LHCN-M2 (cell line): Measurements from ENCODE around the gene ECM2. TPM values are rescaled to one million over a fixed set of nuclear protein-coding genes. Genes with fewer than 3 reads are reported as not detected.
A peak's percentile ranks its signal among the peaks of the same experiment; 100 is the strongest.
"Not testable (repeated sequence)": the region's sequence is repeated elsewhere in the genome, so short reads cannot be mapped to it uniquely, and the experiment has no call there.

Experiments
- DNase-seq: peaks from one replicate; pipeline ENCODE4 v3.0.0-alpha.2; 2012; ENCODE audit warnings: low read depth
- polyA plus RNA-seq: library from polyadenylated mRNA; unstranded; fragments of >200 nt; gene quantifications from one replicate; pipeline ENCODE4 v1.2.1, GENCODE V29; 2012; ENCODE audit warnings: missing spikeins
- total RNA-seq: library from RNA; depleted of rRNA; stranded (reverse); fragments of >200 nt; gene quantifications from 2 replicates; pipeline ENCODE4 v1.2.3, GENCODE V29; 2014; rRNA removed

ECM2 gene
- total RNA-seq = 0.38 and 0.92 TPM in 2 replicates
- polyA plus RNA-seq = 0.32 TPM

GRCh38 chr9:92535940-92536850 lies at the start of gene ECM2:
Gene ECM2, minus strand, starts transcription at chr9:92535990. Its CDS starts 13,124 bp downstream, at chr9:92522866.
- peak; percentile 55 for DNase-seq

GRCh38 chr9:92576175-92576574 lies 40.4 kb upstream of the ECM2 start:
- peak; percentile 23 for DNase-seq

- DNase-seq = not testable (repeated sequence)
These were observed 37.8 kb upstream of the ECM2 start for GRCh38 chr9:92573612-92574011.

DNA sequence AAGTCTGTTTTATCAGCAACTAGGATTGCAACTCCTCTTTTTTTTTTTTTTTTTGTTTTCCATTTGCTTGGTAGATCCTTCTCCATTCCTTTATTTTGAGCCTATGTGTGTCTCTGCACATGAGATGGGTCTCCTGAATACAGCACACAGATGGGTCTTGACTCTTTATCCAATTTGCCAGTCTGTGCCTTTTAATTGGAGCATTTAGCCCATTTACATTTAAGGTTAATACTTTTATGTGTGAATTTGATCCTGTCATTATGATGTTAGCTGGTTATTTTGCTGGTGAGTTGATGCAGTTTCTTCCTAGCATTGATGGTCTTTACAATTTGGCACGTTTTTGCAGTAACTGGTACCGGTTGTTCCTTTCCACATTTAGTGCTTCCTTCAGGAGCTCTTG lies 36.1 kb upstream of the ECM2 start:
- DNase-seq = not testable (repeated sequence)

GRCh38 chr9:92564982-92565381 lies 29.2 kb upstream of the ECM2 start:
- DNase-seq = peak; percentile 40

DNA sequence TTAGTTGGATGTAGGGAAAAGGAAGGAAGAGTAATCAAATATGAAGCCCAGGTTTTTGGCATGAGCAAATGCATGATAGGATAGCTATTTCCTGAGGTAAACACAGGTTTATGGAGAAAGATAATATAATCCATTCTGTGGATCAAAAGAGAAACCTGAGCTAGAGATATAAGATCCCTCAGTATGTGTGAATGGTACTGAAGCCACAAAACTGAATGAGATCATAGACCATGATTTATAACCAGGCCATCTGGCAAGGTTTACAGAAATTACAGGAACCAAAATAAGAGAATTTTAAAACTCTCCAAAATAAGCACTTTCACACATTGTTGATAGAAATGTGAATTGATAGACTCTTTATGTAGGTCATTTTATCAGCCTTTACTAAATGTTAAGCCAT lies 28.7 kb upstream of the ECM2 start:
- peak; percentile 82 for DNase-seq

- DNase-seq = no peak
These were observed 27.6 kb upstream of the ECM2 start for GRCh38 chr9:92563116-92564100.

- DNase-seq = peak; percentile 70
These were observed 26.7 kb upstream of the ECM2 start for GRCh38 chr9:92562461-92562967.

GRCh38 chr9:92561374-92562330 lies 25.9 kb upstream of the ECM2 start:
- peak; percentile 42 for DNase-seq

DNA sequence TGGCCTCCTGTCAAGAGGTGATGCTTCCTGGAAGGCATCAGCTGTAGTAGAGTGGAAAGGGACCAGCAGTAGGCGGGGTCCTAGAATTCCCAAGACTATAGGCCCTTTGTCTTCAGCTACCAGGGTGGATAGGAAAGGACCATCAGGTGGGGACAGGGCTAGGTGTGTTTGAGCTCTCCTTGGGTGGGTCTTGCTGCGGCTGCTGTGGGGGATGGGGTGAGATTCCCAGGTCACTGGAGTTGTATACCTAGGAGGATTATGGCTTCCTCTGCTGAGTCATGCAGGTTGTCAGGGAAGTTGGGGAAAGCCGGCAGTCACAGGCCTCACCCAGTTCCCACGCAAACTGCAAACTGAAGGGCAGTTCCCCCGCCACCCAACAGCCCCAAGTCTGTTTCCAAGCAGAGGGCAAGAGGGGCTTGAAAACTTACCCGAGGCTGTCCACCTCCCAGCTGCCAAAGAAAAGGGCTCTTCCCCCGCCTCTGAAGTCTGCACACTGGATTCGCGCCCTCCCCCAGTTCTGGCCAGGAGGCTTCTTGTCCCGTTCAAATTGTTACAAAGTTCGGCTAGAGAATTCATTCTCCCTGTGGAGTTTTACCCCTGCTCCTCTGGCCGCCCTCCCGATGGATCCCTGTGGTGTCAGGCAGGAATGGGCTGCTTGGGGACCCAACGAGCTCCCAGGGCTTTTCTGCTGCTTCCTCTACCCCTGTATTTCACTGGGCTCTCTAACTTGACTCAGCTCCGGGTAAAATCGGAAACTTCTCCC lies 23.0 kb upstream of the ECM2 start:
- DNase-seq = no peak

- DNase-seq = no peak
These were observed 15.0 kb upstream of the ECM2 start for GRCh38 chr9:92550765-92551164.

GRCh38 chr9:92547356-92547755 lies 11.6 kb upstream of the ECM2 start:
- peak; percentile 41 for DNase-seq

DNA sequence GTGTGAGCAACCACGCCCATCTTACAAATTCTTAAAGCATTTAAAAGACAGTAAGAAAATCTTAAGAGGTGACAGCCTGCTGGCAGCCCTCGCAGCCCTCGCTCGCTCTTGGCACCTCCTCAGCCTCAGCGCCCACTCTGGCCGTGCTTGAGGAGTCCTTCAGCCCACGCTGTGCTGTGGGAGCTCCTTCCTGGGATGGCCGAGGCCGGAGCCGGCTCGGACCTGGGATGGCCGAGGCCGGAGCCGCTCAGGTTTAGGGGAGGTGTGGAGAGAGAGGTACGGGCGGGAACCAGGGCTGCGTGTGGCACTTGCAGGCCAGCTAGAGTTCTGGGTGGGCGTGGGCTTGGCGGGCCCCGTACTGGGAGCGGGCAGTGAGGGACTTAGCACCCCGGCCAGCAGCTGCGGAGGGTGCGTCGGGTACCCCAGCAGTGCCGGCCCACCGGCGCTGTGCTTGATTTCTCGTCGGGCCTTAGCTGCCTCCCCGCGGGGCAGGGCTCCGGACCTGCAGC lies 9.3 kb upstream of the ECM2 start:
- DNase-seq = no peak

- no peak for DNase-seq
These were observed 8.2 kb upstream of the ECM2 start for GRCh38 chr9:92543972-92544371.

GRCh38 chr9:92538541-92538940 lies 2.8 kb upstream of the ECM2 start:
- DNase-seq = peak; percentile 90

DNA sequence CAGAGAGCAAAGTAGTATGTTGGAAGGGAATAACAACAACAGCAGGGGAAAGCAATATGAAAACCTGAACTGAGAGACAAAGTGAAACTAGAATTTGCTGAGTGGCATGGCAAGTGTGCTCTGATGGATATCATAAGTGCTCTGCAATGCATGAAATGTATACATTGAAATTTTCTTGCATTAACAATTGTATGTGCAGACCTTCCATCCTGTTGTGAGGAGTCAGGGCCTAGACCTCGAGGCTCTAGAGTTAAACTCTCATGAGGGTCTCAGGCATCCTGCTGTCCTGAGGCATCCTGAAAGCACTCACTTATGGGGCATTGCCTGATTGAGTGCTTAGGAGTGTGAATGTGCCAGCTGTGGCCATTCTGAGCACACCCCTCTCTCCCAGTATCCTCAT lies 1.1 kb downstream of the ECM2 start:
- DNase-seq = peak; percentile 13

- DNase-seq = no peak
These were observed 1.6 kb downstream of the ECM2 start for GRCh38 chr9:92534204-92534603.

DNA sequence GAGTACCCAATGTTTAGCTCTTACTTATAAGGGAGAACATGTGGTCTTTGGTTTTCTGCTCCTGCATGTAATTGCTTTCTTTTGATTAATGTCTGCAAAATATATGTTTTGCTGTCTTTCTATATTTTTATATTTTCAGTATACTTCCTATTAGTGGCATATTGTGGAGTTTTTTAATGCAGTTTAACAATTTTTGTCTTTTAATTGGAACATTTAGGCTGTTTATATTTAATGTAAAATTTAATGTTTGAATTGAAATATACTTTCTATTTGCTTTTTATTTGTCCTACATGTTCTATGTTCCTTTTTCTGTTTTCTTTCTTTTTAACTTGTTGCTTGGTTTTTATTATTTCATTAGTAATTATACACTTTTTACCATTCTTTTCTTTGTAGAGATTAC lies 4.9 kb downstream of the ECM2 start:
- DNase-seq = no peak

GRCh38 chr9:92529124-92529523 lies 6.7 kb downstream of the ECM2 start:
- DNase-seq = no peak

GRCh38 chr9:92528522-92528849 lies 7.3 kb downstream of the ECM2 start:
- DNase-seq = no peak
